ENCODE data around the gene PAQR6.

DNA sequence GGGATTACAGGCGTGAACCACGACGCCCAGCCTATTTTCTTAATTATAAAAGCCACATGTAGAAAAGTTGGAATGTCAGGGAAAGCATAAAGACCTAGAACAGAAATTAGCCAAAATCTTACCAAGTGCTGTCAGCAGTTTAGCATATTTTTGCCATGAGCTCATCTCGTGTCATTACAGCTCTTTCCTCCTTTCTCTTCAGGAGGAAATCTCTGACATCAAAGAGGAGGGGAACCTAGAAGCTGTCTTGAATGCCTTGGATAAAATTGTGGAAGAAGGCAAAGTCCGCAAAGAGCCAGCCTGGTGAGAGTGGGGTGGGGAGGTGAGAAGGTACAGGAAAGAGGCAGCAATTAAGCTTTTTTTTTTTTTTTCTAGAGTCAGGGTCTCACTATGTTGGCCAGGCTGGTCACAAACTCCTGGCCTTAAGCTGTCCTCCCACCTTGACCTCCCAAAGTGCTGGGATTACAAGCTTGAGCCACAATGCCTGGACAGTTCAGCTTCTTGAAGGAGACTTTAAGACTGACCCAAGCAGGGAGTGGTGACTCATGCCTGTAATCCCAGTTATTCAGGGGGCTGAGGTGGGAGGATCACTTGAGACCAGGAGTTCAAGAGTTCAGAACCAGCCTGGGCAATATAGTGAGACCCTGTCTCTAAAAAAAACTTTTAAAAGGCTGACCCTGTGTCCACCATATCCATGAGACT lies 14.3 kb downstream of the PAQR6 start:
- TF ChIP-seq, protein P1, sequence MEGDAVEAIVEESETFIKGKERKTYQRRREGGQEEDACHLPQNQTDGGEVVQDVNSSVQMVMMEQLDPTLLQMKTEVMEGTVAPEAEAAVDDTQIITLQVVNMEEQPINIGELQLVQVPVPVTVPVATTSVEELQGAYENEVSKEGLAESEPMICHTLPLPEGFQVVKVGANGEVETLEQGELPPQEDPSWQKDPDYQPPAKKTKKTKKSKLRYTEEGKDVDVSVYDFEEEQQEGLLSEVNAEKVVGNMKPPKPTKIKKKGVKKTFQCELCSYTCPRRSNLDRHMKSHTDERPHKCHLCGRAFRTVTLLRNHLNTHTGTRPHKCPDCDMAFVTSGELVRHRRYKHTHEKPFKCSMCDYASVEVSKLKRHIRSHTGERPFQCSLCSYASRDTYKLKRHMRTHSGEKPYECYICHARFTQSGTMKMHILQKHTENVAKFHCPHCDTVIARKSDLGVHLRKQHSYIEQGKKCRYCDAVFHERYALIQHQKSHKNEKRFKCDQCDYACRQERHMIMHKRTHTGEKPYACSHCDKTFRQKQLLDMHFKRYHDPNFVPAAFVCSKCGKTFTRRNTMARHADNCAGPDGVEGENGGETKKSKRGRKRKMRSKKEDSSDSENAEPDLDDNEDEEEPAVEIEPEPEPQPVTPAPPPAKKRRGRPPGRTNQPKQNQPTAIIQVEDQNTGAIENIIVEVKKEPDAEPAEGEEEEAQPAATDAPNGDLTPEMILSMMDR (IDR thresholded peaks at IDR 0.05): no peak
- no peak for TF ChIP-seq POLR2A (IDR thresholded peaks at IDR 0.05)
